Measurements from ENCODE around the gene OPN1LW.
"Not testable (repeated sequence)": the region's sequence is repeated elsewhere in the genome, so short reads cannot be mapped to it uniquely, and the experiment has no call there.

OPN1LW gene

GRCh38 chrX:154144010-154144409 lies at the start of gene OPN1LW:
OPN1LW (plus strand) TSS chrX:154144243; CDS start chrX:154144284, 41 bp downstream.
- DNase-seq (ENCODE audit: low read depth): not testable (repeated sequence)

GRCh38 chrX:154094833-154095232 lies 49.2 kb upstream of the OPN1LW start:
- DNase-seq (ENCODE audit: low read depth): no peak

DNA sequence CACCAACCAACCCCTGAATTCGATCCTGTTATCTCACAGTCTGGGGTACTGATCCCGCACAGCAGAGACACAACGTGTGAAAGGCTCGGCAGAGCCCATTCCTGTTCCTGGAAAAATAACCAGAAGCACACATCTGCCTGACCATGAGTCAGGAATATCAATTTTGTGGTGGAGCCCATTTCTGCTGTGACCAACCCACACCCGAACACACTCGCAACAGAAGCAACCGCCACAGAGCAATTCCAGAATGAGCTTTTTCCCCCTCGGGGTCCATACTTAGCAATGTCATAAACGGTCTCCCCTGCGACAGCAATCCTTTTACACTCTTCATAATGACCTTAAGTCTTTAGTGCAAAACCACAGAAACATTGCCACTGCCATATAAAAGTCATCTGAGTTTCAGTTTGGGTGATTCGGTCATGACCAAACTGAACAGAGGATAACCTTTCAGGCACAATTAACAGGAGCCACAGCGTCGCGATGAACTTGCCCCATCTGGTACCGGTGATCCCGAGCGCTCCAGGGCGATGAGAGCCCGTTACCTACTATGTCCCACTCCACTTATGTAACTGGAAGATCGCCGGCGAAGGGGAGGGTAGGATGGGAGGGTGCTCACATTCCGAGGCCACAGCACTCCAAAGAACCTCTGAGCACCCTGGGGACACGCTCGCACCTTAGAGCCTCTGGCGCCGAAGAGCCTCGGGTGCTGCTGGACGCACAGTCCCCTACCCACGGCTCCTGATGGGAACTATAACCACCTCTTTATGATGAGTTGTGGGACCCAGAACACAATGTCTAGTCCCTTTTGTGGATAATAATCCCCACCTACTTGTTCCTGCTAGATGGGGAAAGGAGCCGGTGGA lies 47.7 kb upstream of the OPN1LW start:
- DNase-seq (ENCODE audit: low read depth): peak; percentile 34

GRCh38 chrX:154097003-154097588 lies 46.9 kb upstream of the OPN1LW start:
- DNase-seq (ENCODE audit: low read depth): peak; percentile 37

GRCh38 chrX:154097589-154098541 lies 46.2 kb upstream of the OPN1LW start, which contains the start of gene MECP2:
MECP2 (minus strand) TSS chrX:154097717.
- DNase-seq (ENCODE audit: low read depth): peak; percentile 80

GRCh38 chrX:154098551-154098950 lies 45.5 kb upstream of the OPN1LW start:
- no peak for DNase-seq (ENCODE audit: low read depth)

GRCh38 chrX:154113729-154114128 lies 30.3 kb upstream of the OPN1LW start:
- no peak for DNase-seq (ENCODE audit: low read depth)

DNA sequence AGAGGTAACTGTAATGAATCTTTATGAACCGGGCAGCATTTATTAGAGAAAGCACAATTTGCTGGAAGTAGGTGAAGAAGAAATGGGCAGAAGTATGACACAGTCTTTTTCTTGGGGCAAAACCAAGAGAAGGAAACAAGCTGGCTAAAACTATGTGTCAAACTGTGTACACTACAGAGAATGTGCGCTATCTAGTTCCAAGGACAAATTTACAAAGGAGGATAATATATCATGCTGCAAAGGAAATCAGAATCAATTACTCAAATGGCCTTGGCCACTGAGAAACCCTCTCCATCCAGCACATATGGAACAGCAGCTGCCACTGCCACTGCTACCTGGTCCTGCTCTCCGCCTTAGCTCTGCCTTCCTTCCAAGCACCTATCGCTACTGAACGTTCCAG lies 29.4 kb upstream of the OPN1LW start:
- DNase-seq (ENCODE audit: low read depth): no peak

DNA sequence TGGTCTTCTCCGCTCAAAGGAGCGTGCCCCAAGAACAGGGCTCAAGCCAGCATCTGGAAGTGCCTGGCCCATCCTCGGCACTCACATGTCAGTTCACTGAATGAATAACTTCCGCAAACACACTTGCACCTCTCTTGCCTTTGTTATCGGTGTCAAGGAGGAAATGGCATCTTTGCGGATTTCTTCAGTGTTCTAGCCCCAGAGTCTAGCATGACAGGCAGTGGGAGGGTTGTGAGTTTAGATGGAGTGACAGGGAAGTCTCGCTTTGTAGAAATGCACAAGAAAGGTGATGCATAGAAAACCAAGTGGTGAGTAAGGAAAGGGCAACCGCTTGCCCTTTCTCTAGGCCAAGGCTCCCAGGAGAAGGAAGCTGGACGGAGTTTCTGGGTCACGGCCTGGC lies 29.0 kb upstream of the OPN1LW start:
- DNase-seq (ENCODE audit: low read depth): no peak

DNA sequence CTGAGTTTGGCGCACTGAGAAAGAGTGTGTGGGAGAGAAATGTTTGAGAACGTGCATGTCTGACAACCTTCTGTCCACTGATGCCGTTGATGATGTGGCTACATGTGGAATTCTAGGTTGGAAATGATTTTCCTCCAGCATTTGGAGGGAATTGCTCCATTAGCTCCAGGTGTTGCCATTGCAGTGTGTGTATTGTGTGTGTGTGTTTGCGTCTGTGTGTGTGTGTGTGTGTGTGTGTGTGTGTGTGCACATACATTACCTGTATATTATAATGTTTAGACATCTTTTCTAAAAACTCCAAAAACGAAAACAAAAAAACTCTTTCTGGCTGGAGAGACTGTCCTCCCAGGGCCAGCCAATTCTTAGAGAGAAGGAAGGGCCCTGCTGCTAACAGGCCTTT lies 28.3 kb upstream of the OPN1LW start:
- no peak for DNase-seq (ENCODE audit: low read depth)

GRCh38 chrX:154116426-154117211 lies 27.4 kb upstream of the OPN1LW start:
- DNase-seq (ENCODE audit: low read depth): no peak

GRCh38 chrX:154117566-154117965 lies 26.5 kb upstream of the OPN1LW start:
- DNase-seq (ENCODE audit: low read depth): no peak

GRCh38 chrX:154120567-154120966 lies 23.5 kb upstream of the OPN1LW start:
- no peak for DNase-seq (ENCODE audit: low read depth)

DNA sequence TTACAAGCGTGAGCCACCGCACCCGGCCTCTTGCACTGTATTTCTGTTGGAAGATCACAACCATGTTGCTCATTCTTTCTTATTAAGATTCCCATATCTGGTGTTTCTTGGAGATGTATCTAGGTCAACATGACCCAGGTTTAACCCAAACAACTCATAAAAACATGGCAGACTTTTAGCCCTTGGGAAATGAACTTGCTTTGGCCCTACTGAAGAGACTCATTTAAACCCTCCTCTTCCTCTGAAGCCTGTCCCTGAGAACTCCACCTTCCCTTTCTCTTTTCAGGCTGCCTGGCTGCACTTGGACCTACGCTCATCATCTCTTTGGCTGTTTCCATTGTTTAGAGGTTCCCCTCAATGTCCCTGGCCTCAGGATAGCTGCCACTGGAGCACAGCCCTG lies 22.8 kb upstream of the OPN1LW start:
- DNase-seq (ENCODE audit: low read depth): peak; percentile 23

GRCh38 chrX:154121961-154122360 lies 22.1 kb upstream of the OPN1LW start:
- no peak for DNase-seq (ENCODE audit: low read depth)

DNA sequence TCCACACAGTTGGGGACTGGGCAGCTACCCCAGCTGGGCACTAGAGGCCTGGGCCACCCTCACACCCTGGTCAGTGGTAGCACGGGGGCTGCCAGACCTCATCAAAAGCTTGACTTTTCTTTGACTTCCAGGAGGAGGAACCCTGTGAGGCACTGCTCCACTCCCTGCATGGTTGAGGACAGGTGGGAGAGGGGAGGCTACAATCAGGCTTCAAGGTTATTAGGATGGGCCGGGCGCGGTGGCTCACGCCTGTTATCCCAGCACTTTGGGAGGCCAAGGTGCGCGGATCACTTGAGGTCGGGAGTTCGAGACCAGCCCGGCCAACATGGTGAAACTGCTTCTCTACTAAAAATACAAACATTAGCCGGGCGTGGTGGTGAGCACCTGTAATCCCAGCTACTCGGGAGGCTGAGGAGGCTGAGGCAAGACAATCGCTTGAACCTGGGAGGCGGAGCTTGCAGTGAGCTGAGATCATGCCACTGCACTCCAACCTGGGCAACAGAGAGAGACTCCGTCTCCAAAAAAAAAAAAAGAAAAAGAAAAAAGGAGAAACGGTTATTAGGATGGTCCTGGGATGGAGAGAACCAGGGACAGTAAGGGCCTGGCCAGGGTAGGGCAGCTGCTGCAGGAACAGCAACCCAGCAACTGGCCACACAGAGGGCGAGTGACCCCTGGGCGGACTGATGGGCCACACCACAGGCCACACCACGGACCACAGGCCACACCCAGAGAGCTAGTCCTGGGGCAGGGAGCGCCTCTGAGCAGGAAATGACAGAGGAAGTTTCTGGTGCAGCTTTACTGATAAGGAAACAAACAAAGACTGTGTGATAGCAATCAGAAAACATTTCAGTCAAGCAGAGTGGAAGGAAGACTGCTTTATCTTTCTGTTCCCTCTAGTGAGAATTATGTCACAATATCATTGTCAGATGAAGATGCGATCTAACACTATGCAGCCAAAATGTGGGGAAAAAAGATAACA lies 20.5 kb upstream of the OPN1LW start:
- no peak for DNase-seq (ENCODE audit: low read depth)

DNA sequence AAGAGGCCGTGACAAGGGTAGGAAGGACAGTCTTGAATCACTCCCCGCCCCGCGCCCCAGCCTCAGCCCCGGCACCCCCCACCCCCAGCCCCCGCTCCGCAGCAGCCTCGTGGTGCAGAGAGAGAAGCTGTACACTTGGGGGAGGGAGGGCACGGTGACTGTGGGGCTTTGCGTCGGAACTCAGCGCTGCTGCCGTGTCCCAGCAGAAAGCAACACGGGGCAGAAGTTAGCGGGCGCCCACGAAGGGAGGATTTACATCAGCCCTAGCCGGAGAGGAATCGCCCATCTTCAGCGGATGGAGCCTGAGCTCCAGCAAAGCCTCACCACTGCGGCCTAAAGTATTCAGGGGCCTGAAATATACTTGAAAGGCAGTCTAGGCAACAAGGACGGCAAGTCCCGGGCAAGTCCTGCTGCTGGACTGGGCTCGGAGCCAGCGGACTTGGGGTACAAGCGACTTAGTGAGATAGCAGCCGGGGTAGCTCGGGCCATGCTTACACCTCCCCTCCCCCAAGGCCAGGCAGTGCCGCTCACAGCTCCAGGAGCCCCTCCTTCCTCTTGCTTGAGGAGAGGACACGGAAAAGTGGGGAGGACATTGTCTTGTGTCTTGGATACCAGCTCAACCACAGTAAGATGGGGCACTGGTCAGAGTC lies 18.5 kb upstream of the OPN1LW start:
- DNase-seq (ENCODE audit: low read depth): no peak

DNA sequence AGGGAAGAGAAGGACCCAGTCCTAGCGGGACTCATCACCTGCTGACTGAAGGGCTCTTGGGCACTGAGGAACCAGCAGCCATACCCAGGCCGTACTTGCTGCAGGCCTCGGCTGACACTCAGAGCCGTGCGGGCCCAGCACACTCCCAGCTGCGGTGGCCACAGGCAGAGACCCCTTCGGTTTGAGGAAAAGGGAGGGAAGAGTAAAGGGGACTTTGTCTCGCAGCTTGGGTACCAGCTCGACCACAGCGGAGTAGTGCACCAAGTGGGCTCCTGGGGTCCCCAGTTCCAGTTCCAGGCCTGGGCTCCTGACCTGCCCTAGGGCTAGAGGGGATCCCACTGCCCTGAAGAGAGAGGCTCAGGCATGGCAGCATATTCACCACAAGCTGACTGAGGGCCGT lies 17.9 kb upstream of the OPN1LW start:
- DNase-seq (ENCODE audit: low read depth): no peak

DNA sequence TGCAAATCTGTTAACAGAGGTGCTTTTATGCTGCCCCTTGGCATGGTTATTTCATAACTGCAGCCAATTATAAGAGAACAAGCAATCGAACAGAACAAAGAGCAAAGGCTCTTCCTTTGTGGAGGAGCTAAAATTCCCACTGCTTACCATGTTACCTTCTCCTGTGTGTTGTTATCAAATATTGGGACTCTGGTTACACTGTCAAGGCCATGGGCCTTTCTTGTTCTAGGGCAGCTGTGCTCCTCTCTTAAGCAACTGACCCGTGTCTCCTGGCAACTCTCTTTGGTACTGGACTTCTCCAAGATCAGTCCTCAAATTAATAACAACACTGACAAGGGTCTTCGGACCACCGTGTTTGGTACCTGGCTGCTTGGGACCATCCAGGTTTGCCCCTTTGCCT lies 12.1 kb upstream of the OPN1LW start:
- DNase-seq (ENCODE audit: low read depth): no peak

- DNase-seq (ENCODE audit: low read depth): no peak
Observed at GRCh38 chrX:154132366-154132765, 11.7 kb upstream of the OPN1LW start.

Data from stromal cell of bone marrow (primary cell).